Uterine smooth muscle cell (primary cell): Measurements from ENCODE around the gene CWC15. TPM values are rescaled to one million over a fixed set of nuclear protein-coding genes. Genes with fewer than 3 reads are reported as not detected.

ENCODE experiments used
- total RNA-seq: library from RNA; depleted of rRNA; stranded (reverse); fragments of >200 nt; gene quantifications from 2 replicates; pipeline ENCODE4 v1.2.3, GENCODE V29; 2014

Gene CWC15
- 51.0 and 53.5 TPM in 2 replicates for total RNA-seq

GRCh38 chr11:94973099-94973968, at the start of gene CWC15, which contains the start of gene KDM4D:
Gene CWC15, minus strand, starts transcription at chr11:94973556. Its CDS starts 1,371 bp downstream, at chr11:94972185.
Gene KDM4D, plus strand, starts transcription at chr11:94973709. Its CDS starts 23,664 bp downstream, at chr11:94997373.

Other genes with a start within 250 kb of the CWC15 start
- 26.6 and 31.5 TPM in 2 replicates for gene AMOTL1, start 205.2 kb downstream of the CWC15 start, total RNA-seq
- 1.00 and 1.4 TPM in 2 replicates for gene KDM4D, start 153 bp upstream of the CWC15 start, total RNA-seq
- gene KDM4E, start 51.7 kb upstream of the CWC15 start, total RNA-seq = under 0.01 TPM in 1 of 2 replicates, not detected in the other
- not detected in 2 replicates for gene KDM4F, start 75.9 kb upstream of the CWC15 start, total RNA-seq
- gene SRSF8, start 93.4 kb upstream of the CWC15 start, total RNA-seq = 10.6 and 13.6 TPM in 2 replicates
- gene ENDOD1, start 116.3 kb upstream of the CWC15 start, total RNA-seq = 53.7 and 60.5 TPM in 2 replicates